K562 (cell line): ENCODE measurements around the gene NAXD. TPM values are rescaled to one million over a fixed set of nuclear protein-coding genes. Genes with fewer than 3 reads are reported as not detected.

Experiments
- ATAC-seq: fragments of 200-7000 bp; cut with Tn5 transposase; 3 replicates; pipeline ENCODE4 v1.9.1; 2020; ENCODE audit warnings: moderate library complexity
- BruUV-seq: library from RNA; stranded (reverse); fragments of 400-500 nt; replicated peaks from 2 replicates; lab custom pipeline; 2021; lab: Mats Ljungman, UMichigan
- CTCF ChIA-PET: fragments of 300-600 bp; formaldehyde crosslinking; extraction: SDS; loops from one replicate; lab custom pipeline; 2021; ENCODE audit warnings: low intra/inter-chr PET ratio; lab: Yijun Ruan, JAX
- POLR2A ChIA-PET: fragments of 300-600, 350-650 bp; sonication (Branson Sonifier 250); formaldehyde crosslinking; extraction: SDS; loops from one replicate; lab custom pipeline; 2021; ENCODE audit warnings: antibody characterized with exemption, inconsistent platforms; lab: Yijun Ruan, JAX
- DNase-seq, 4 experiments: peaks; one replicate each; pipeline versions ENCODE4 v3.0.0 to v3.0.0-alpha.2; 2011 to 2018; ENCODE audit warnings: low spot score in 3 of 4, mixed read lengths in 3 of 4; ENCODE audit errors: extremely low read depth in 1 of 4
- FAIRE-seq: peaks from 2 replicates; lab custom pipeline; 2011; peaks lifted over from hg19 to GRCh38; lab: Jason Lieb, UNC
- H2AFZ ChIP-seq: 2 replicates; pipeline ENCODE4 v1.6.0; 2011; ENCODE audit warnings: low read depth, low read length, control low read depth, inconsistent platforms
- H3K27ac ChIP-seq: fragments of 200-600 bp; 3 replicates; pipeline ENCODE4 v1.8.0; 2011; ENCODE audit warnings: low read depth, mild to moderate bottlenecking, control low read depth, inconsistent platforms, low read length, moderate library complexity, mixed read lengths; ENCODE audit errors: extremely low read depth
- H3K27me3 ChIP-seq, 2 experiments: fragments of 300-600 bp in 1 of 2; 2 replicates in 1 of 2; 3 replicates in 1 of 2; pipeline versions ENCODE4 v1.6.0 to v1.8.0; 2011; ENCODE audit warnings: inconsistent platforms in 2 of 2, low read length in 2 of 2, mild to moderate bottlenecking in 1 of 2, mixed read lengths in 1 of 2, moderate library complexity in 1 of 2; ENCODE audit not compliant: control insufficient read depth in 2 of 2, insufficient read depth in 2 of 2
- H3K36me3 ChIP-seq: fragments of 300-600 bp; 3 replicates; pipeline ENCODE4 v1.8.0; 2011; ENCODE audit warnings: mild to moderate bottlenecking, low read length, inconsistent platforms; ENCODE audit not compliant: control insufficient read depth, insufficient read depth
- H3K4me1 ChIP-seq, 2 experiments: fragments of 200-600 bp in 1 of 2; replicated peaks in 1 of 2; 2 replicates in 1 of 2; 3 replicates in 1 of 2; pipeline versions ENCODE4 v1.5.1 to v1.8.0; 2011; ENCODE audit warnings: inconsistent platforms in 2 of 2, low read length in 2 of 2, mild to moderate bottlenecking in 1 of 2, mixed read lengths in 1 of 2, moderate library complexity in 1 of 2; ENCODE audit not compliant: control insufficient read depth in 2 of 2, insufficient read depth in 2 of 2
- H3K4me2 ChIP-seq: 2 replicates; pipeline ENCODE4 v1.6.1; 2011; ENCODE audit warnings: low read length, control low read depth, inconsistent platforms, mixed read lengths; ENCODE audit not compliant: insufficient read depth
- H3K4me3 ChIP-seq: fragments of 200-600 bp; sonication (generic), shearing (Covaris generic); 2 replicates; pipeline ENCODE4 v1.5.1; 2016; ENCODE audit warnings: control low read depth, inconsistent platforms
- H3K79me2 ChIP-seq: fragments of 200-600 bp; 3 replicates; pipeline ENCODE4 v1.8.0; 2011; ENCODE audit warnings: low read length, inconsistent platforms; ENCODE audit not compliant: control insufficient read depth, insufficient read depth
- H3K9ac ChIP-seq, 2 experiments: 2 replicates each; pipeline versions ENCODE4 v1.6.0 to v1.6.1; 2011; ENCODE audit warnings: low read depth in 2 of 2, low read length in 2 of 2, control low read depth in 1 of 2, inconsistent platforms in 1 of 2, mild to moderate bottlenecking in 1 of 2, mixed read lengths in 1 of 2; ENCODE audit not compliant: insufficient read depth in 1 of 2
- H3K9me1 ChIP-seq: one replicate; pipeline ENCODE4 v1.6.0; 2011; ENCODE audit warnings: inconsistent platforms, mild to moderate bottlenecking, low read length, moderate library complexity; ENCODE audit not compliant: control insufficient read depth, insufficient read depth
- H3K9me3 ChIP-seq: replicated peaks from 2 replicates; pipeline ENCODE4 v1.5.1; 2011; ENCODE audit warnings: low read depth, low read length, inconsistent platforms; ENCODE audit not compliant: control insufficient read depth, insufficient read depth
- H4K20me1 ChIP-seq: replicated peaks from 2 replicates; pipeline ENCODE4 v1.6.1; 2011; ENCODE audit warnings: low read length, inconsistent platforms, mixed read lengths; ENCODE audit not compliant: control insufficient read depth, insufficient read depth
- BCOR ChIP-seq: fragments of 450-650 bp; IDR thresholded peaks from 2 replicates; pipeline ENCODE4 v1.6.1; 2016
- CUX1 ChIP-seq: fragments of 200-800 bp; sonication (Bioruptor generic); IDR thresholded peaks from 2 replicates; pipeline ENCODE4 v1.6.1; 2016; ENCODE audit warnings: missing genetic modification characterization, missing compliant biosample characterization
- SRSF9 ChIP-seq: fragments of 200-400 bp; formaldehyde crosslinking; IDR thresholded peaks from 2 replicates; pipeline ENCODE4 v1.6.1; 2017; ENCODE audit warnings: low read depth, low read length, borderline replicate concordance
- TAF15 ChIP-seq: fragments of 200-400 bp; formaldehyde crosslinking; IDR thresholded peaks from 2 replicates; pipeline ENCODE4 v1.6.1; 2017; ENCODE audit warnings: mild to moderate bottlenecking, low read depth, low read length, moderate library complexity
- TFAM ChIP-seq: fragments of 250-450 bp; sonication (Bioruptor Pico); conservative IDR thresholded peaks from 2 replicates; pipeline ENCODE4 v1.5.0; 2021; ENCODE audit warnings: mild to moderate bottlenecking, moderate library complexity
- U2AF2 ChIP-seq: fragments of 200-400 bp; formaldehyde crosslinking; optimal IDR thresholded peaks from 2 replicates; pipeline ENCODE3; 2017; ENCODE audit warnings: low read depth, mild to moderate bottlenecking, low read length
- WGBS: fragments of 100-300 bp; shearing (Covaris generic); methylation state at CpG from one replicate; pipeline ENCODE4 v1.1.6; 2016; ENCODE audit warnings: low coverage, mixed read lengths; ENCODE audit not compliant: insufficient coverage; ENCODE audit errors: missing lambda C conversion rate; 5-methylcytosine and 5-hydroxymethylcytosine counted together
- in situ Hi-C: fragments of 300-500 bp; cut with MboI; formaldehyde crosslinking; loops from 4 replicates; pipeline ENCODE4 v1.15.0; 2018; ENCODE audit warnings: inconsistent platforms, mixed read lengths
- intact Hi-C: fragments of 100-400 bp; cut with micrococcal nuclease; formaldehyde crosslinking; loops from 2 replicates; pipeline ENCODE4 v1.14.2; 2022
- polyA plus RNA-seq, 8 experiments: library from polyadenylated mRNA; depleted of rRNA in 4 of 8; stranded (reverse) in 5 of 8; unstranded in 3 of 8; fragments of >200 nt; fragmentation: Nextera tagmentation in 2 of 8; fragmentation: Illumina TruSeq in 1 of 8; extraction: Ambion mirVana in 2 of 8; extraction: Trizol in 1 of 8; gene quantifications; 2 replicates each; pipeline versions ENCODE4 v1.2.1 to v1.2.3, GENCODE V29; 2011 to 2014; ENCODE audit warnings: inconsistent platforms in 1 of 8, missing spikeins in 1 of 8
- total RNA-seq, 7 experiments: library from RNA; depleted of rRNA in 6 of 7; stranded (reverse); fragments of >200 nt in 6 of 7; fragmentation: Illumina TruSeq in 2 of 7; extraction: Trizol in 2 of 7; gene quantifications; 2 replicates each; pipeline versions ENCODE4 v1.2.1 to v1.2.3, GENCODE V29; 2011 to 2021; ENCODE audit warnings: low replicate concordance in 1 of 7
- TF ChIP-seq, protein P1 (sequence below): fragments of 250-450 bp; sonication (Bioruptor Pico); IDR thresholded peaks from 2 replicates; pipeline ENCODE4 v1.5.0; 2021

The NAXD gene
- total and polyA plus RNA-seq, 9 of the 15 experiments (the other 6 are each of a cell fraction or from before 2014, with no cell fraction given) = 0.59 to 20.6 (median 13.0) TPM

DNA sequence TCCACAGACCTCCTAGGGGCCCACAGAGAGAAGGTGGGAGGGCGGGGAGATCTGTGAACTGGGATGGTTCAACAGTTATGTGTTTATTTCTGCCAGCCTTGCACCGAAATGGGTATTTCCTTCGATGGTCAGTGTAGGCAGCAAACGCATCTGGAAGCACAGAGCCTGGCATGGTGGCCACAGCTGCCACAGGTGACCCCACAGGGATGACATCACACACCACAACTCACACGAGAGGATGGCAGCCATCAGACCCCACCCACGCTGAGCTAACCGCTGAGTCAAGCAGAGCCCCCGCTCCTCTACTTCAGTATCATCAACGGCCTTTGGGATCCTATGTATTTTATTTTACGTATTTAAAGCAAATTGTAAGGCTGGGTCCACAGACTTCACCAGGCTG lies 37.4 kb downstream of the NAXD start:
- peaks cover 3% of the 10 kb centered on the region for H3K9me1 ChIP-seq
- POLR2A ChIA-PET = no interaction called here
- no peak overlapping the region for H3K9ac ChIP-seq
- no TSS peak for BruUV-seq
- 91% methylated on average over 6 of the region's 10 CpGs for WGBS
- in situ Hi-C loops = no loop called here
- H3K27ac ChIP-seq = no peak overlapping the region
- TF ChIP-seq TAF15 (no peak), SRSF9 (no peak), U2AF2 (no peak), BCOR (no peak), CUX1 (CRISPR knock-in tag) (no peak), TFAM (CRISPR knock-in tag) (no peak)
- TF ChIP-seq, protein P1, sequence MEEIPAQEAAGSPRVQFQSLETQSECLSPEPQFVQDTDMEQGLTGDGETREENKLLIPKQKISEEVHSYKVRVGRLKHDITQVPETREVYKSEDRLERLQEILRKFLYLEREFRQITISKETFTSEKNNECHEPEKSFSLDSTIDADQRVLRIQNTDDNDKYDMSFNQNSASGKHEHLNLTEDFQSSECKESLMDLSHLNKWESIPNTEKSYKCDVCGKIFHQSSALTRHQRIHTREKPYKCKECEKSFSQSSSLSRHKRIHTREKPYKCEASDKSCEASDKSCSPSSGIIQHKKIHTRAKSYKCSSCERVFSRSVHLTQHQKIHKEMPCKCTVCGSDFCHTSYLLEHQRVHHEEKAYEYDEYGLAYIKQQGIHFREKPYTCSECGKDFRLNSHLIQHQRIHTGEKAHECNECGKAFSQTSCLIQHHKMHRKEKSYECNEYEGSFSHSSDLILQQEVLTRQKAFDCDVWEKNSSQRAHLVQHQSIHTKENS (CRISPR knock-in tag) = no peak
- H3K9me3 ChIP-seq = no peaks in the 10 kb centered on the region
- CTCF ChIA-PET = no interaction called here
- no peak overlapping the region for H3K4me3 ChIP-seq
- ATAC-seq = no peak
- no peak for DNase-seq
- H3K27me3 ChIP-seq = no peaks in the 10 kb centered on the region
- H3K4me2 ChIP-seq = no peak overlapping the region
- FAIRE-seq = no peak
- H4K20me1 ChIP-seq = no peaks in the 10 kb centered on the region
- no peaks in the 10 kb centered on the region for H3K79me2 ChIP-seq
- intact Hi-C loops = no loop called here
- H2AFZ ChIP-seq = no peak overlapping the region
- H3K4me1 ChIP-seq = peaks cover 4 to 10% of the 10 kb centered on the region in 2 experiments; a peak in 4 of 5 replicates
- H3K36me3 ChIP-seq = peaks cover 30% of the 10 kb centered on the region; the same call in 1 of the 3 replicates
